ENCODE results near the gene SLC16A12.
"Not testable (repeated sequence)": the region's sequence is repeated elsewhere in the genome, so short reads cannot be mapped to it uniquely, and the experiment has no call there.

Gene SLC16A12

DNA sequence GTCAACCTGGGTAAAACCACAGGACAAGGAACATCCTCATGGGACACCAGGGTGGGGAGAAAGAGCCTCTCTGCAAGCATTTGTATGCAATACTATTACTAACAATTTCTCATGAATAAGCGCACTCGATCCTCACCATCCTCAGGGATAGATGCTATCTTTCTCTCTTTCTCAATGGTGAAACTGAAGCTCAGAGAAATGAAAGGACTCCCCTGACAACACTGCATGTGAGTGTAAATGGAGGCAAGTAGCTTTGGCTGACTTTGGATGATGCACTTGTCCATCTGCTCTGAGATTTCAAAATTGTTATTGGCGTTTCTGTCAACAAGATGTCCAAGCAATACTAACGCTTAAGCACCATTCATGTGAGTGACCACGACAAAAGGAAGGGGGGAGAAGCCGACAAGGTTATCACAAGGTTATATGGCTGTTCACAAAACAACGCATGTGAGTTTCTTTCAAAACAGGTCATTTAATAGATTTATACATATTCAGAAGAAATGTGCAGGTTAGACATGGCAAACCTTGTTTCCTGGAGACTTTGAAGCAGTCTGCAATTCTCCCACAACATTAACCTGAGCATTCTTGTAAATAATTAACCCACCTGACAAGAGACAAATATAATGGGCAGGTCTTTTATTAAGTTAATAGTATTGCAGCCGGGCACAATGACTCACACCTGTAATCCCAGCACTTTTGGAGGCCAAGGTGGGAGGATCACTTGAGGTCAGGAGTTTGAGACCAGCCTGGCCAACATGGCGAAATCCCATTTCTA lies 67.0 kb downstream of the SLC16A12 start:
- no peak for DNase-seq

- peak; percentile 31 for DNase-seq
Observed at GRCh38 chr10:89466599-89467035, 68.8 kb downstream of the SLC16A12 start.

DNA sequence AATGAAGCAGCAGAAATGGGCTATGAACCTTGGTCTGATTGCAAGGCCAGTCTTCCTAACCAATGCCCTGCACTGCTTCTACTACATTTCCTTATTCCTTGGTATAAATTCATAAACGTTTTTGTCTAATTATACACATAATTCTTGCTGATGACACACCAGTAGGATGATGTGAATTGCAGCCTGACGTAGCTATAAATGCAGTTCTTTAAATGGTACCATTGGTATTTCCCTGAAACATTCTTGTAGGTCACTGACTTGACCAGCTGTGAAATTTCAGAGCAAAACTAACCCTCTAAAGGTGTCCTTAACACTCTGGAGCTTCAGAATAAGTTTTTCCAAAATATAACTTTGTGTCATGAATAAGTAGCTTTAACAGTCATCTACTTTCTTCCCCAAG lies 70.2 kb downstream of the SLC16A12 start:
- no peak for DNase-seq

GRCh38 chr10:89463846-89464537 lies 71.4 kb downstream of the SLC16A12 start:
- DNase-seq = no peak

DNA sequence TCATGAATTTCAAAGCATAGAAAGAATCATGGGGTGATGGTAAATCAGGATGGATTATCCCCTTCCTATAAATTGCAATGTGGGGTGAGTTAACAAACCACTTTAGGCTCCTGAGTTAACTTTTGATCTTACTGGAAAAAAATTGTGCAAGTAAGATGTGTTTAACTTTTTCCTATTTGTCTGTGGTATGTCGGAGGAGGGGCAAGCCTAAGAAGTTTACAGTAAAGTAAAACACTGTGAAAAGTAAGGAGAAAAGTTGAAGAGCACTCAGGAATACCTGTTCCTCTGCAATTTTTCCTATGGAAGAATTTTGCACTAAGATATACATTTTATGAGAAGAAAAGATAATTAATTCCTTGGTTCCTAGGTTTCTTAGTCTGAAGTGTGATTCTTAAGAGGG lies 76.6 kb downstream of the SLC16A12 start:
- peak; percentile 52 for DNase-seq

DNA sequence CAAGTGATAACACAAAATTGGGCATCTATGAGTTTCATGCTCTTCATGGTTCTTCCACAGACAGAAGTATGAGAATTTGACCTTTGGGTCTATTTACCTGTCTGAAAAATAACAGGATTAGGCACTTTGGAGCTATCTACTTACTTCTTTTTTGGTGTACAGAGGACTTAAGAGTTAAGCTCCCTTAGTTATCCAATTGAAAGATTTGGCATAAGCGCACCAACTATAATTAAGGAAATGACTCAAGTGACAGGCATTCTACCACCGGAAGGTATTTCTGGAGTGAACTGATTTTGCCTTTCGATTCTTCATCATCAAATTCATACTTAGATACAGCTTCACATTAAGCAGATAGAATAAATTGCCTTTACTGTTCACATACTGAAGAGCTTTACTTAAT lies 77.1 kb downstream of the SLC16A12 start:
- peak; percentile 89 for DNase-seq

GRCh38 chr10:89454561-89455347 lies 80.6 kb downstream of the SLC16A12 start:
- no peak for DNase-seq

GRCh38 chr10:89452193-89452592 lies 83.2 kb downstream of the SLC16A12 start:
- DNase-seq = no peak

- DNase-seq = no peak
Observed at GRCh38 chr10:89450901-89451300, 84.5 kb downstream of the SLC16A12 start.

DNA sequence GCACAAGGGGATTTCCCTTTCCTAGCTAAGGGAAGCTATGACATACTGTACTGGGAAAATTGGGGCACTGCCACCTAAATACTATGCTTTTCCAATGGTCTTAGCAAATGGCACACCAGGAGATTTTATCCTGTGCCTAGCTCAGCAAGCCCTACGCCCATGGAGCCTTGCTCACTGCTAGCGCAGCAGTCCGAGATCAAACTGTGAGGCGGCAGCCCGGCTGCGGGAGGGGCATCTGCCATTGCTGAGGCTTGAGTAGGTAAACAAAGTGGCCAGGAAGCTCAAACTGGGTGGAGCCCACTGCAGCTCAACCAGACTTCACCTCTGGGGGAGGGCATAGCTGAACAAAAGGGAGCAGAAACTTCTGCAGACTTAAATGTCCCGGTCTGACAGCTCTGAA lies 90.6 kb downstream of the SLC16A12 start:
- DNase-seq = not testable (repeated sequence)

DNA sequence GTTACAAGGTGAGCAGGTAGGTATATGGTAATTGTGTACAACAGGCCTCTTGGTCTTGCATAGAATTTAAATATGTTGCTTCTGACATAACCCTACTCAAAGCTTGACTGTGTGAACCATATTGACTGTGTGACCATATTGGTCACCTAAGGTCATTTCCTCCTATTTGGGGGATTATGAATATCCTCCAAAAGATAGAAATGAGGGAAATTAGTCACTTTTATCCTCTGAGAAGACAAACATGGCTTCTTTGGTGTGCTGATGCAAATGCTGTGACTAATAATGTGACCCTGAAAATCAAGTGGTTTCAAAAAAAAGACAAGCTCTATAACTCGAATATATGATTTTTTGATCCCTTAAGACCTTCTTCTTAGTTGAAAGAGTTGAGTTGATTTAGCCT lies 93.1 kb downstream of the SLC16A12 start:
- DNase-seq = no peak

DNA sequence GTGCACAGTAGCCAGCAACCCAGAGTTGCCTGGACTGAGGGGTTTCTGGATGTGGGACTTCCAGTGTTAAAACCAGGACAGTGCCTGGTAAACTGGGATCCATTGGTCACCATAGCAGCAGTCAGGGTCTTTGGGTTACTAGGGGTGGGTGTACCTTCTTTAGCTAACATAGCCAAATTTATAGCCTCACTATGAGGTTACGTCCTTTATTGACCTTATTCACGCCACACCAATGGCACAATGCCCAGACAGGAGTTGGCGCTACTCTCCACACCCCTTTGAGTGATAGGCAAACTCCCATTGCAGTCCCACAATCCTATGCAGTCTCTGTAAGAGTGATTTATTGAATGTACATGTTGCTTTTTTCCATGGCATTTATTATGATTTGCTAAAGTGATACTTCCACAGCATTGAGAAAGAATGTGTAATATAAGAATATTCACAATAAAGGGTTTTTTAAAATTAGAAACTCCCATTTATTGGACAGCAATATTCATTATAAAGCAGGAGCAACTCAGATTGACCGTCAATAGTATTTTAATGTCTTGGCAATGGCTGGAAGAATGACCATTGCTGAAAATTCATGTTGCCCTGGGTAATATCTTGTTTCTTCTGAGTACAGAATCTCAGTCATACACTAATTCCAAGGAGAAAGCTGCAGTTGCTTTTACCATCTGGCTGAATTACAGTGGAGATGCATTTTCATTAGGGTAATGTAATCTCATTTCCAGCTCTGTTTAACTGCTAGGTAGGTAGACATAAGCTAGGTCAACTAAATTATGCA lies 95.0 kb downstream of the SLC16A12 start:
- no peak for DNase-seq

DNA sequence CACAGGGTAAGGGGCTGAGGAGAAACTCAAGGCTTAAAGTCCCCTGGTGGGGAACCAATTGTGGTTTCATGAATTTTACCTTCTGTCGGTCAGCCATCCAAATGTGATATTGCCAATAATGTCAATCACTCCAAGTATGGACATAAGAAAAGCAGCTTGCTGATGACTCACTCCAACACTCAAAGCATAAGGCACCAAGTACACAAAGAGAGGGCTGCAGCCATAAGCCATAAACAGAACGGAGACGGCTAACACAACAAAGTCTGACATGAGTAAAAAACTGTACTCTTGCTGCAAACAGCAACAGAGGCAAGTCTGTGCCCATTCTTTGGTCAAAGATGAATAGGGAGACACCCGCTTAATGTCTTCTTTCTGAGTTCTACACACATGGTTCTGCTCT lies 96.9 kb downstream of the SLC16A12 start:
- no peak for DNase-seq

- DNase-seq = peak; percentile 78
Observed at GRCh38 chr10:89431977-89432376, 103.4 kb downstream of the SLC16A12 start.

- no peak for DNase-seq
Observed at GRCh38 chr10:89428877-89429276, 106.5 kb downstream of the SLC16A12 start.

DNA sequence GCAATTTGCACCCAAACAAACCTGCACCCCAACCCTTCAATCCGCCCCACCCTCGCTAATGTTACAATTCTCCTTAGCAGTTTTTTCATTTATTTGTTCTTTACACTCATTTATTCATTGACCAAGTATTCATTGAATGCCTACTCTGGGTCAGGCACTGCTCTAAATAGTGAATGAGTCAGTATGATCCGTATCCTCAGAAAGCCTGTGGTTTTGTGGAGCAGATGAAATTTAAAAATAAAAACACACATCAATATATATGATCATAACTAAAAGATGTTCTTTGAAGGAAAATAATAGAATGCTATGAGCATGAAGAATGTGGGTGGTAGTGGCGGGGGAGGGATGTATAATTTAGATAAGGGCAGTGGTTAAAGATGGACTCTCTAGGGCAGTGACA lies 107.8 kb downstream of the SLC16A12 start:
- DNase-seq = peak; percentile 89

DNA sequence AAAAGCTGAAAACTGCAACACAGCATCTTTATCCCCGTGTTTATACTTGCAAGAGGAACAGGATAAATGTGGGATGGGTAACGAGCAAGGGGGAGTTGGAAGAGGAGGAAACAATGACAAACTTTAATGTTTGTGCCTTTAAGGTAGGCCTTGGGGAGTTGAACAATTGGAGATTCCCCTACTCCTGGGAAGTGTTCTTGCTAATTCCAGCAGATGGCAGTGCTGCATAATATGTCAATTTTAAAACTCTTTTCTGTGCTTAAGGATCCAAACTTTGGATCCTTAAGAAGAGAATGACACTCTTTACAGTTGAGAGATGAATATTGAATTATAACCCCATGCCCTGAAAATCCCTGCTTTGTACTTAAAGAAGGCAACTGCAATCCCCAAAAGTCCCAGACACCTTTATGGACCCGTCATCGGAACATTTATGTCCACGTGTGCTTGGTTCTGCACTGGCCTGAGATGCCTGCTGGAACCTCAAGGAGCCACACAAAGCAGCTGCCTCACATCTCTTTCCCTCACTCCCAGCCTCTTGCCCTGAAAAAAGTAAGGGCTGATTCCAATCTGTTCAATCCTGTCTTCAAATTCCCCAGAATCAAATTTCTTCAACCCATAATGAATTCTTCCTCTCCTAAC lies 109.0 kb downstream of the SLC16A12 start:
- peak; percentile 65 for DNase-seq

- no peak for DNase-seq
Observed at GRCh38 chr10:89425000-89425399, 110.4 kb downstream of the SLC16A12 start.

DNA sequence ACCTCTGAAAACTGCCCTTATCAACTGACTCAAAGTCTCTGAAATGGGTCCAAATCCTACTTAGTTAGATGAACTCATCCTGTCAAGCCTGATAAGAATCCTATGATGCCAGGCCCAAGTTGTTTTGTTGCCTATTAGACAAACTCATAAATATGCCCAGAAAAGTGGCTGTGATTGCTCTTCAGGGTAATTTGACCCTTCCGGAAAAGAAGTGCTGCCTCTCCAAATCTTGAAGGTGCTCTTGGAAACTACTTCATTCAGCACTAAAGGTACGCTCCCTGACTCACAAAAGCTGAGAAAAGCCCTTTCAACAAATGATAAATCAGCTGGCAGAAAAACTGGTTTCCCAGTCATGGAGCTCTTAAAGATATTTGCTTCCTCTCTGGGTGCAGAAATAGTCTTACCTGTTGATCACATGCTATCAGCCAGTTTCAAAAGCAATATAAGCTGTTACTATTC lies 114.3 kb downstream of the SLC16A12 start:
- no peak for DNase-seq

DNA sequence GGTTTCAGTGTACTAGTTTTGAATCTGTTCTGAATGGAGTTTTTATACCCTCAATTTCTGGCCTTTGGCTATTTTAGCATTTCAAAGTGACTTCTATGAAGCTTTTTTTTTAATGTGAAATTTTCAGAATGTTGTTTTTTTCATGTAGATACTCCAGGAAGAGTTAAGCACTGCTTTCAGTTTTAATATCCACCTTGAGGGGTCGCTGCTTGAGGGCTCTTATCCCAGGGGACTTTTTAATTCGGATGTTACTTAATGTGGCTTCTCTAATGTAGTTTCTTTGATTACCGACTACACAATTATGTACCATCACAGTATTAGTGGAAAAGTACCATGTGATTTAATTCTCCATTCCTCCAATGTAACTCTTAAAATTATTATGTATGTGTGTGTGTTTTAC lies 115.8 kb downstream of the SLC16A12 start:
- DNase-seq = peak; percentile 16

DNA sequence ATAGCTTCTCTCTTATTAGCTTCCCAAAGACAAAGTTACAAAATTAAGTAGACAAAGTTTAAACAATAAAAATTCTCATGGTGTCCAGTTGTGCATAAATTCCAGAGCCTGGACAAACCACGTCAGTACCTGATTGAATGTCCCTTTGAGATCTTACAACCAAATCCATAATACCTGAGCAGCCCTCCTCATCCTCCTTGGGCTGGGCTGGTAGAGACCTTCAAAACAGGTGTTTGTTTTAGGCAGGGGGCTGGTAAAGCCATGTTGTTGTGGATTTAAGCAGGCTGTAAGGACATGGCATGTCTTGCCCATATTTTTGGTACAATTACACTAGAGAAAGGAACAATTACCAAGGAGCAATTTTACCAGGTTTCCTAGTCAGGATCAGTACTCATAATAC lies 118.9 kb downstream of the SLC16A12 start:
- DNase-seq = no peak

Data from fibroblast of skin of right biceps (primary cell).